Measurements from ENCODE around the gene TMED7. TPM values are rescaled to one million over a fixed set of nuclear protein-coding genes. Genes with fewer than 3 reads are reported as not detected.

Gene TMED7
- total RNA-seq, 4 donors from 2014 or later, result 100 to 148 (median 120) TPM

DNA sequence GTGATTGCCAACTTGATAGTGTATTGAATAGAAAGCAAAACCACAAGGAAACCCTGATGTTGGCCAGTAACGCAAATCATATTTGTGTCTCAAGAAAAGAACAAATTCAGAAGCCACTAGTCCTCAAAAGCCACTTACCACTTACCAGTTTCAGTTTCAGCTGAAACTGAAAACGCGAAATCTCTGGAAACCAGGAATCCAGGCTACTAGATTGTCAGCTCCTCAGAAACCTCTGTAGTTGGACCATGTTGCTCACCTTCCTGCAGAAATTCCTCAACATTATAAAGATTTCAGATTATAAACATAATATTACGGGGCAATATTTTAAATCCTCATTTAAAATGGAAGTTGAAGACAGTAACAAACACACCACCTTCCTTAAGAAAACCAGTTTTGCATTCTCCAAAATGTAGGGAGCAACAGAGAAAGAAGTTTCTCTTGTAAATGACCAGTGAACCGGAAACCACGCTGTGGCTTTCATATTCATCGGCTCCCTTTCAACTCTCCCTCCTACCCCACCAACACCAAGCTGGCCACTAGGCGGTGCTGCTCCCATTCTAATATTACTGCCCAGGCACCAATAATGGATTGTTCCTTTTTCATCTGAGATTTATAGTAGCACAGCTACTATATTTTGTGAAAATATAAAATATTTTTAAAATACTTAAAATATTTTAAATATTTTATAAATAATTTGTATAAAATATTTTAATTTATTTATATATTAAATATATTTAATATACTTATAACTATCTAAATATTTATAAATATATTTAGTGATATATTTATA, 8.7 kb upstream of the TMED7 start:
- no peaks in the 10 kb centered on the region for H3K27me3 ChIP-seq
- ATAC-seq, result peak; percentile 92

DNA sequence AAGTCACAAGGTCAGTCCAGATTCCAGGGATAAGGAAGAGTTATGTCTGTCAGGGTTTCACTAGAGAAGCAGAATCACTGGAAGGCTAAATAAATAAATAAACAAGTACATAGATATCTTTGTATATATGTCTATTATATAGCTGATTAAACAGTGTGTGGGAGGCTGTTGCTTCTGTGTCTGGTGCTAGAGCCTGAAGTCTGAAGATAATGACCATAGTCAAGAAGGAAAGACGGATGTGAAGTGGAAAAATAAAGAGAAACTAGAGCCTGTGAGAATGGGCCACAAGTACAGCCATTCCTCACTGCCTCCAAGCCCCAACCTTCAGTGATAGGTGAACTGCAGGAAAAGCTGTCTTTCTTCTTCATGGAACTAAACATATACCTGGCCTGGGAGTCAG, 4.1 kb upstream of the TMED7 start:
- H3K4me3 ChIP-seq, result no peak overlapping the region
- H3K27me3 ChIP-seq, result no peaks in the 10 kb centered on the region
- TF ChIP-seq EP300 (IDR thresholded peaks at IDR 0.05), result no peak
- TF ChIP-seq POLR2A (IDR thresholded peaks at IDR 0.05), result no peak
- TF ChIP-seq POLR2AphosphoS5 (IDR thresholded peaks at IDR 0.05), result no peak
- TF ChIP-seq, protein P1, sequence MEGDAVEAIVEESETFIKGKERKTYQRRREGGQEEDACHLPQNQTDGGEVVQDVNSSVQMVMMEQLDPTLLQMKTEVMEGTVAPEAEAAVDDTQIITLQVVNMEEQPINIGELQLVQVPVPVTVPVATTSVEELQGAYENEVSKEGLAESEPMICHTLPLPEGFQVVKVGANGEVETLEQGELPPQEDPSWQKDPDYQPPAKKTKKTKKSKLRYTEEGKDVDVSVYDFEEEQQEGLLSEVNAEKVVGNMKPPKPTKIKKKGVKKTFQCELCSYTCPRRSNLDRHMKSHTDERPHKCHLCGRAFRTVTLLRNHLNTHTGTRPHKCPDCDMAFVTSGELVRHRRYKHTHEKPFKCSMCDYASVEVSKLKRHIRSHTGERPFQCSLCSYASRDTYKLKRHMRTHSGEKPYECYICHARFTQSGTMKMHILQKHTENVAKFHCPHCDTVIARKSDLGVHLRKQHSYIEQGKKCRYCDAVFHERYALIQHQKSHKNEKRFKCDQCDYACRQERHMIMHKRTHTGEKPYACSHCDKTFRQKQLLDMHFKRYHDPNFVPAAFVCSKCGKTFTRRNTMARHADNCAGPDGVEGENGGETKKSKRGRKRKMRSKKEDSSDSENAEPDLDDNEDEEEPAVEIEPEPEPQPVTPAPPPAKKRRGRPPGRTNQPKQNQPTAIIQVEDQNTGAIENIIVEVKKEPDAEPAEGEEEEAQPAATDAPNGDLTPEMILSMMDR (IDR thresholded peaks at IDR 0.05), result no peak
- H3K9me3 ChIP-seq, result no peaks in the 10 kb centered on the region
- no peak for ATAC-seq
- H3K4me1 ChIP-seq, result peaks cover 0 to 15% (median 0%) of the 10 kb centered on the region in 3 donors
- WGBS, 2 donors (ENCODE audit: low coverage in 1 of 2), result 55% methylated on average over 1 of the region's 1 CpG; no CpG with 5 or more reads in 1 of the 2 donors
- no peaks in the 10 kb centered on the region for H3K36me3 ChIP-seq
- no peak overlapping the region for H3K27ac ChIP-seq

More for the DNA sequence above, 8.7 kb upstream of the TMED7 start:
- Histone ChIP-seq H3K4me1 (peaks cover 0 to 7% (median 0%) of the 10 kb centered on the region in 3 donors), H3K4me3 (peak overlapping the region; percentile 27 to 31), H3K9me3 (no peaks in the 10 kb centered on the region), H3K27ac (peak overlapping the region; percentile 48 to 76 (median 66)), H3K36me3 (no peaks in the 10 kb centered on the region)
- no peak for TF ChIP-seq POLR2A (IDR thresholded peaks at IDR 0.05)
- TF ChIP-seq, protein P1 (IDR thresholded peaks at IDR 0.05), result peak; percentile 78 to 95 (median 89)
- TF ChIP-seq EP300 (IDR thresholded peaks at IDR 0.05), result no peak
- peak; percentile 22 for TF ChIP-seq POLR2AphosphoS5 (IDR thresholded peaks at IDR 0.05)
- WGBS, 2 donors (ENCODE audit: low coverage in 1 of 2), result 8 to 9% methylated on average over 8 of the region's 8 CpGs

DNA sequence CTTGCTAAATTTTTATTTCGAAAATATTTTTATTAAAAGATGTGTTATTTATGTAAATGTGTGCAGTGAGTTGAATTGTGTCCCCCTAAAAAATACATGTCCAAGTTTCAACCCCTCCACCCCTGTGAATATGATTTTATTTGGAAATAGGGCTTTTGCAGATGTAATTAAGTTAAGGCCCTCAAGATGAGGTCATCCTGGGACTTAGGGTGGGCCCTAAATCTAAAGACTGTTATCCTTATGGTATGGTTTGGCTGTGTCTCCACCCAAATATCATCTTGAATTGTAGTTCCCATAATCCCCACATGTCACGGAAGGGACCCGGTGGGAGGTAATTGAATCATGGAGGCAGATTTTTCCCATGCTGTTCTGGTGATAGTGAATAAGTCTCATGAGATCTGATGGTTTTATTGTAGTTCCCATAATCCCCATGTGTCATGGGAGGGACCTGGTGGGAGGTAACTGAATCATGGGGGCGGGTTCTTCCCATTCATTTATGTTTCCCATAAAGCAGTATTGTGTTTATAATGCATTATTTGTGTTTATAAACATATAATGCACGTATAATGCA, 1.5 kb upstream of the TMED7 start:
- 77 to 87% methylated on average over 4 to 5 of the region's 5 CpGs for WGBS, 2 donors (ENCODE audit: low coverage in 1 of 2)
- no peak for TF ChIP-seq POLR2A (IDR thresholded peaks at IDR 0.05)
- TF ChIP-seq EP300 (IDR thresholded peaks at IDR 0.05), result no peak
- no peak for TF ChIP-seq POLR2AphosphoS5 (IDR thresholded peaks at IDR 0.05)
- TF ChIP-seq, protein P1 (IDR thresholded peaks at IDR 0.05), result no peak

DNA sequence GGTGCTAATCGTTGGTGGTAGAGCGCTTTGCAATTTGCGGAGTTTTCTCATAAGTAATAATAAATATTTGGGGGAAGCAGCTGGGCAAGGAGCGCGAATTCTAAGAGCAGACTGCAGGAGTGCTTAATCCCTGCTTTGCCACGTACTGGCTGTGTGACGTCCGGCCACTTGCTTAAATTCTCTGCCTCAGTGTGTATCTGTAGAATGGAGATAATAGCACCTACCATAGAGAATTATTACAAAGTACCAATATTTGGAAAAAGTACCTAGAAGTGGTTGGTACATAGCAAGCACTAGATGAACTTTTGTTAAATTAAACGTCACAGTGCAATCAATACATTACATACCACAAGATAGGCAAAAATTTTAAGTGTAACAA, 598 bp upstream of the TMED7 start:
- no peaks in the 10 kb centered on the region for H3K27me3 ChIP-seq
- TF ChIP-seq, protein P1 (IDR thresholded peaks at IDR 0.05), result peak in 1 of 4 experiments; percentile 0
- TF ChIP-seq EP300 (IDR thresholded peaks at IDR 0.05), result no peak
- 2 to 4% methylated on average over 2 to 9 of the region's 9 CpGs for WGBS, 2 donors (ENCODE audit: low coverage in 1 of 2)
- no peaks in the 10 kb centered on the region for H3K9me3 ChIP-seq
- no peaks in the 10 kb centered on the region for H3K36me3 ChIP-seq
- H3K4me1 ChIP-seq, result peaks cover 20 to 42% (median 21%) of the 10 kb centered on the region in 3 donors
- peak; percentile 10 for ATAC-seq
- H3K27ac ChIP-seq, result peak overlapping the region; percentile 35 to 94 (median 88)
- H3K4me3 ChIP-seq, result peak overlapping the region; percentile 58 to 97

More for the DNA sequence above, 1.5 kb upstream of the TMED7 start:
- H3K27ac ChIP-seq, result no peak overlapping the region
- no peak overlapping the region for H3K4me3 ChIP-seq
- no peaks in the 10 kb centered on the region for H3K36me3 ChIP-seq
- no peaks in the 10 kb centered on the region for H3K9me3 ChIP-seq
- H3K4me1 ChIP-seq, result peaks cover 19 to 33% (median 21%) of the 10 kb centered on the region in 3 donors
- H3K27me3 ChIP-seq, result no peaks in the 10 kb centered on the region
- no peak for ATAC-seq

Measured in gastroesophageal sphincter (tissue), 4 donors.